ENCODE measurements around the gene RNF26. TPM values are rescaled to one million over a fixed set of nuclear protein-coding genes. Genes with fewer than 3 reads are reported as not detected.

RNF26 gene
- total and polyA plus RNA-seq, 10 of the 15 experiments (the other 5 are each of a cell fraction or from before 2014, with no cell fraction given): 2.8 to 54.5 (median 17.7) TPM

GRCh38 chr11:119341222-119342022, 7.1 kb downstream of the RNF26 start (continued):
- no peak for TF ChIP-seq CEBPZ (IDR thresholded peaks at IDR 0.05; ENCODE audit: low read depth, low read length)
- TF ChIP-seq IRF4 (IDR thresholded peaks at IDR 0.05; ENCODE audit: low read depth, low read length): no peak
- no peak for TF ChIP-seq PML (IDR thresholded peaks at IDR 0.05; ENCODE audit: low read length)
- no peak for TF ChIP-seq EGR1 (IDR thresholded peaks at IDR 0.05; ENCODE audit: borderline replicate concordance in 1 of 2, low read depth in 2 of 2, low read length in 2 of 2)
- no peak for TF ChIP-seq CBX3 (IDR thresholded peaks at IDR 0.05; ENCODE audit: borderline replicate concordance, low read depth)
- TF ChIP-seq ZBED1 (IDR thresholded peaks at IDR 0.05; ENCODE audit: borderline replicate concordance): no peak
- TF ChIP-seq POLR2A (IDR thresholded peaks at IDR 0.05; ENCODE audit: low read depth, low read length): no peak
- no peak for TF ChIP-seq SIX5 (IDR thresholded peaks at IDR 0.05; ENCODE audit: low read depth, low read length, severe bottlenecking)
- no peak for TF ChIP-seq CBFB (IDR thresholded peaks at IDR 0.05; ENCODE audit: low read depth)
- TF ChIP-seq WRNIP1 (IDR thresholded peaks at IDR 0.05; ENCODE audit: borderline replicate concordance, low read depth, low read length): no peak
- TF ChIP-seq CEBPB (IDR thresholded peaks at IDR 0.05; ENCODE audit: borderline replicate concordance in 1 of 2, low read depth in 2 of 2, low read length in 2 of 2): no peak
